Body of pancreas (tissue), 4 donors: ENCODE measurements around the gene GATAD2A.

Experiments
- CTCF ChIP-seq, 7 experiments: fragments of 450-650 bp in 4 of 7; fragments of 200-600 bp in 3 of 7; sonication (generic) in 3 of 7; IDR thresholded peaks; one replicate each; pipeline ENCODE4 v1.5.1; 2016 to 2019; ENCODE audit warnings: antibody characterized with exemption in 7 of 7
- POLR2A ChIP-seq, 3 donors: fragments of 450-650 bp; IDR thresholded peaks; one replicate each; pipeline ENCODE4 v1.6.1; 2016; ENCODE audit warnings: antibody characterized with exemption in 3 of 3, mild to moderate bottlenecking in 2 of 3

- TF ChIP-seq CTCF (IDR thresholded peaks at IDR 0.05) (no peak), POLR2A (IDR thresholded peaks at IDR 0.05) (no peak)
Measured at GRCh38 chr19:19487950-19488874, 82.7 kb downstream of the GATAD2A start.
